PC-9 (cell line): ENCODE measurements around the gene TMEM80.

ENCODE experiments used
- EZH2 ChIP-seq: fragments of 200-600 bp; sonication (generic); IDR thresholded peaks from 2 replicates; pipeline ENCODE4 v1.8.0; 2017; ENCODE audit warnings: antibody characterized with exemption, low read depth
- TF ChIP-seq, protein P1 (sequence below): fragments of 200-600 bp; sonication (generic); conservative IDR thresholded peaks from 2 replicates; pipeline ENCODE4 v1.6.1; 2017; ENCODE audit warnings: mixed run types, antibody characterized with exemption, mild to moderate bottlenecking, moderate library complexity

DNA sequence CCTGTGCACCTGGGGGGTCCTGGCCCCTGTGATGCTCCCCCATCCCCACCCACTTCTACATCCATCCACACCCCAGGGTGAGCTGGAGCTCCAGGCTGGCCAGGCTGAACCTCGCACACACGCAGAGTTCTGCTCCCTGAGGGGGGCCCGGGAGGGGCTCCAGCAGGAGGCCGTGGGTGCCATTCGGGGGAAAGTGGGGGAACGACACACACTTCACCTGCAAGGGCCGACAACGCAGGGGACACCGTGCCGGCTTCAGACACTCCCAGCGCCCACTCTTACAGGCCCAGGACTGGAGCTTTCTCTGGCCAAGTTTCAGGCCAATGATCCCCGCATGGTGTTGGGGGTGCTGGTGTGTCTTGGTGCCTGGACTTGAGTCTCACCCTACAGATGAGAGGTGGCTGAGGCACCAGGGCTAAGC is 31.7 kb downstream of the TMEM80 start:
- TF ChIP-seq, protein P1, sequence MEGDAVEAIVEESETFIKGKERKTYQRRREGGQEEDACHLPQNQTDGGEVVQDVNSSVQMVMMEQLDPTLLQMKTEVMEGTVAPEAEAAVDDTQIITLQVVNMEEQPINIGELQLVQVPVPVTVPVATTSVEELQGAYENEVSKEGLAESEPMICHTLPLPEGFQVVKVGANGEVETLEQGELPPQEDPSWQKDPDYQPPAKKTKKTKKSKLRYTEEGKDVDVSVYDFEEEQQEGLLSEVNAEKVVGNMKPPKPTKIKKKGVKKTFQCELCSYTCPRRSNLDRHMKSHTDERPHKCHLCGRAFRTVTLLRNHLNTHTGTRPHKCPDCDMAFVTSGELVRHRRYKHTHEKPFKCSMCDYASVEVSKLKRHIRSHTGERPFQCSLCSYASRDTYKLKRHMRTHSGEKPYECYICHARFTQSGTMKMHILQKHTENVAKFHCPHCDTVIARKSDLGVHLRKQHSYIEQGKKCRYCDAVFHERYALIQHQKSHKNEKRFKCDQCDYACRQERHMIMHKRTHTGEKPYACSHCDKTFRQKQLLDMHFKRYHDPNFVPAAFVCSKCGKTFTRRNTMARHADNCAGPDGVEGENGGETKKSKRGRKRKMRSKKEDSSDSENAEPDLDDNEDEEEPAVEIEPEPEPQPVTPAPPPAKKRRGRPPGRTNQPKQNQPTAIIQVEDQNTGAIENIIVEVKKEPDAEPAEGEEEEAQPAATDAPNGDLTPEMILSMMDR: no peak
- TF ChIP-seq EZH2: no peak
